Skeletal muscle satellite cell (primary cell): Measurements from ENCODE around the gene PLPPR1.
"Not testable (repeated sequence)": the region's sequence is repeated elsewhere in the genome, so short reads cannot be mapped to it uniquely, and the experiment has no call there.

Experiments used
- H3K27me3 ChIP-seq: 2 replicates; pipeline ENCODE4 v1.7.0; 2013; ENCODE audit warnings: low read length; ENCODE audit not compliant: control insufficient read depth, insufficient read depth
- H3K36me3 ChIP-seq: 2 replicates; pipeline ENCODE4 v1.7.0; 2013; ENCODE audit warnings: mild to moderate bottlenecking, control low read depth, low read length; ENCODE audit not compliant: insufficient read depth
- H3K4me1 ChIP-seq: 2 replicates; pipeline ENCODE4 v1.7.0; 2013; ENCODE audit warnings: low read length; ENCODE audit not compliant: control insufficient read depth, insufficient read depth
- H3K4me2 ChIP-seq: 2 replicates; pipeline ENCODE4 v1.7.0; 2013; ENCODE audit warnings: mild to moderate bottlenecking, low read length
- H3K4me3 ChIP-seq: 2 replicates; pipeline ENCODE4 v1.7.0; 2013; ENCODE audit warnings: low read length
- H3K9ac ChIP-seq: 2 replicates; pipeline ENCODE4 v1.7.0; 2013; ENCODE audit warnings: mild to moderate bottlenecking, low read depth, low read length, moderate library complexity
- H3K9me3 ChIP-seq: replicated peaks from 2 replicates; pipeline ENCODE4 v1.7.0; 2013; ENCODE audit warnings: mild to moderate bottlenecking, control low read depth, low read length

PLPPR1 gene

GRCh38 chr9:101092922-101093321, 64.4 kb downstream of the PLPPR1 start:
- H3K4me2 ChIP-seq: no peak overlapping the region
- H3K9ac ChIP-seq: no peak overlapping the region
- H3K4me3 ChIP-seq: no peak overlapping the region
- H3K4me1 ChIP-seq: no peaks in the 10 kb centered on the region
- no peaks in the 10 kb centered on the region for H3K9me3 ChIP-seq
- no peaks in the 10 kb centered on the region for H3K27me3 ChIP-seq
- no peaks in the 10 kb centered on the region for H3K36me3 ChIP-seq

GRCh38 chr9:101093620-101094019, 65.1 kb downstream of the PLPPR1 start:
- no peaks in the 10 kb centered on the region for H3K4me1 ChIP-seq
- H3K36me3 ChIP-seq: no peaks in the 10 kb centered on the region
- no peak overlapping the region for H3K9ac ChIP-seq
- H3K9me3 ChIP-seq: no peaks in the 10 kb centered on the region
- H3K4me3 ChIP-seq: no peak overlapping the region
- H3K27me3 ChIP-seq: no peaks in the 10 kb centered on the region
- no peak overlapping the region for H3K4me2 ChIP-seq

GRCh38 chr9:101094686-101095085, 66.2 kb downstream of the PLPPR1 start:
- Histone ChIP-seq H3K9me3 (no peaks in the 10 kb centered on the region), H3K4me1 (no peaks in the 10 kb centered on the region), H3K9ac (no peak overlapping the region), H3K4me3 (no peak overlapping the region), H3K4me2 (no peak overlapping the region), H3K27me3 (no peaks in the 10 kb centered on the region), H3K36me3 (no peaks in the 10 kb centered on the region)

- Histone ChIP-seq H3K4me1 (no peaks in the 10 kb centered on the region), H3K27me3 (no peaks in the 10 kb centered on the region), H3K4me3 (no peak overlapping the region), H3K9ac (no peak overlapping the region), H3K36me3 (no peaks in the 10 kb centered on the region), H3K9me3 (no peaks in the 10 kb centered on the region), H3K4me2 (no peak overlapping the region)
Observed at GRCh38 chr9:101097210-101097609, 68.7 kb downstream of the PLPPR1 start.

- Histone ChIP-seq H3K4me3 (no peak overlapping the region), H3K9ac (no peak overlapping the region), H3K9me3 (no peaks in the 10 kb centered on the region), H3K4me2 (no peak overlapping the region), H3K36me3 (no peaks in the 10 kb centered on the region), H3K27me3 (no peaks in the 10 kb centered on the region), H3K4me1 (no peaks in the 10 kb centered on the region)
Observed at GRCh38 chr9:101098392-101098791, 69.9 kb downstream of the PLPPR1 start.

- H3K4me1 ChIP-seq: no peaks in the 10 kb centered on the region
- no peaks in the 10 kb centered on the region for H3K9me3 ChIP-seq
- H3K36me3 ChIP-seq: no peaks in the 10 kb centered on the region
- no peaks in the 10 kb centered on the region for H3K27me3 ChIP-seq
- no peak overlapping the region for H3K9ac ChIP-seq
- H3K4me3 ChIP-seq: no peak overlapping the region
- H3K4me2 ChIP-seq: no peak overlapping the region
Observed at GRCh38 chr9:101114317-101114716, 85.8 kb downstream of the PLPPR1 start.

GRCh38 chr9:101115102-101115501, 86.6 kb downstream of the PLPPR1 start:
- no peaks in the 10 kb centered on the region for H3K4me1 ChIP-seq
- no peaks in the 10 kb centered on the region for H3K27me3 ChIP-seq
- no peak overlapping the region for H3K9ac ChIP-seq
- no peak overlapping the region for H3K4me2 ChIP-seq
- no peaks in the 10 kb centered on the region for H3K36me3 ChIP-seq
- no peaks in the 10 kb centered on the region for H3K9me3 ChIP-seq
- H3K4me3 ChIP-seq: no peak overlapping the region

GRCh38 chr9:101117161-101117560, 88.6 kb downstream of the PLPPR1 start:
- no peak overlapping the region for H3K4me2 ChIP-seq
- H3K36me3 ChIP-seq: no peaks in the 10 kb centered on the region
- H3K27me3 ChIP-seq: no peaks in the 10 kb centered on the region
- H3K9me3 ChIP-seq: no peaks in the 10 kb centered on the region
- no peak overlapping the region for H3K9ac ChIP-seq
- no peaks in the 10 kb centered on the region for H3K4me1 ChIP-seq
- H3K4me3 ChIP-seq: no peak overlapping the region

GRCh38 chr9:101119206-101119819, 90.8 kb downstream of the PLPPR1 start:
- no peaks in the 10 kb centered on the region for H3K4me1 ChIP-seq

GRCh38 chr9:101121836-101122399, 93.4 kb downstream of the PLPPR1 start:
- Histone ChIP-seq H3K4me3 (no peak overlapping the region), H3K36me3 (no peaks in the 10 kb centered on the region), H3K9me3 (no peaks in the 10 kb centered on the region), H3K4me2 (no peak overlapping the region), H3K27me3 (no peaks in the 10 kb centered on the region), H3K4me1 (no peaks in the 10 kb centered on the region), H3K9ac (no peak overlapping the region)

More at GRCh38 chr9:101119206-101119819, 90.8 kb downstream of the PLPPR1 start:
- Histone ChIP-seq H3K9me3 (no peaks in the 10 kb centered on the region), H3K36me3 (no peaks in the 10 kb centered on the region), H3K4me3 (no peak overlapping the region), H3K27me3 (no peaks in the 10 kb centered on the region), H3K9ac (no peak overlapping the region), H3K4me2 (no peak overlapping the region)

GRCh38 chr9:101126556-101126955, 98.0 kb downstream of the PLPPR1 start:
- H3K4me3 ChIP-seq: no peak overlapping the region
- no peaks in the 10 kb centered on the region for H3K4me1 ChIP-seq
- H3K4me2 ChIP-seq: no peak overlapping the region
- no peaks in the 10 kb centered on the region for H3K36me3 ChIP-seq
- no peaks in the 10 kb centered on the region for H3K9me3 ChIP-seq
- no peak overlapping the region for H3K9ac ChIP-seq
- no peaks in the 10 kb centered on the region for H3K27me3 ChIP-seq

GRCh38 chr9:101127369-101127768, 98.8 kb downstream of the PLPPR1 start:
- H3K9ac ChIP-seq, H3K4me1 ChIP-seq, H3K9me3 ChIP-seq, H3K4me2 ChIP-seq, H3K27me3 ChIP-seq, H3K36me3 ChIP-seq, H3K4me3 ChIP-seq: not testable (repeated sequence)
